ENCODE measurements around the gene FAM219A.

FAM219A gene

DNA sequence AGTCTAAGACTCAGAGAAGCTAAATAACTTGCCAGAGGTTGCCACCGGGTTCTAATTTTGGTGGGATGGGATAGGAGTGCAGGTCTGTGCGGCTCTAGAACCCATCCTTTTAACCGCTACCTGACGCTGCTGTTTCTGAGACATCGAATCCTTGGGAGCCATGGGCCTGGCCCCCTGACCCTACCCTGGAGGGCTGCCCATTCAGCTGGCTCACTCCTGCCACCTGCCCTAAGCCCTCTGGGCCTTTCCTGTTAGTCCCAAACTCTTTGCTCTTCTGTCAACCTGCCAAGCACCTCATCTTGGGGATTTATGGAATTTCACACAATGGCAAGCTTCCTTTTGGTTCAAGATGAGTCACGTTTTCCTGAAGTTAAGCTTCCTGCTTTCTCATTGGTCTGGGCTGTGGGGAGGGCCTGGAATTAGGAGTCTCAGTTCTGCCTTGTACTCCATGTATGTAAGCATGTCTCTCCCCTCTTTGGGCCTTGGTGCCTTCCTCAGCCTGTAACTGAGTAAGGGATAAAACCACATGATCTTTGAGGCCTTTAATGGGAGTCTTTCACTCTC lies 37.9 kb upstream of the FAM219A start:
- Histone ChIP-seq H3K4me3 (ENCODE audit: insufficient read depth, low read length, poor library complexity, severe bottlenecking) (no peak overlapping the region), H3K4me2 (ENCODE audit: low read depth, low read length, poor library complexity, severe bottlenecking) (no peak overlapping the region), H2AFZ (ENCODE audit: low read depth, low read length, severe bottlenecking) (no peak overlapping the region), H4K20me1 (ENCODE audit: low read depth, low read length) (no peaks in the 10 kb centered on the region), H3K27me3 (ENCODE audit: low read length) (no peaks in the 10 kb centered on the region), H3F3A (ENCODE audit: insufficient read depth) (no peaks in the 10 kb centered on the region), H3K79me2 (ENCODE audit: insufficient read depth, low read length) (no peaks in the 10 kb centered on the region), H3K9ac (ENCODE audit: low read length) (no peak overlapping the region), H3K27ac (ENCODE audit: low read depth, low read length) (no peak overlapping the region), H3K36me3 (ENCODE audit: low read length) (no peaks in the 10 kb centered on the region), H3K9me3 (ENCODE audit: insufficient read depth, low read length) (no peaks in the 10 kb centered on the region), H3K9me2 (replicated peaks; ENCODE audit: insufficient read depth, low read length) (no peaks in the 10 kb centered on the region)
- TF ChIP-seq, protein P1, sequence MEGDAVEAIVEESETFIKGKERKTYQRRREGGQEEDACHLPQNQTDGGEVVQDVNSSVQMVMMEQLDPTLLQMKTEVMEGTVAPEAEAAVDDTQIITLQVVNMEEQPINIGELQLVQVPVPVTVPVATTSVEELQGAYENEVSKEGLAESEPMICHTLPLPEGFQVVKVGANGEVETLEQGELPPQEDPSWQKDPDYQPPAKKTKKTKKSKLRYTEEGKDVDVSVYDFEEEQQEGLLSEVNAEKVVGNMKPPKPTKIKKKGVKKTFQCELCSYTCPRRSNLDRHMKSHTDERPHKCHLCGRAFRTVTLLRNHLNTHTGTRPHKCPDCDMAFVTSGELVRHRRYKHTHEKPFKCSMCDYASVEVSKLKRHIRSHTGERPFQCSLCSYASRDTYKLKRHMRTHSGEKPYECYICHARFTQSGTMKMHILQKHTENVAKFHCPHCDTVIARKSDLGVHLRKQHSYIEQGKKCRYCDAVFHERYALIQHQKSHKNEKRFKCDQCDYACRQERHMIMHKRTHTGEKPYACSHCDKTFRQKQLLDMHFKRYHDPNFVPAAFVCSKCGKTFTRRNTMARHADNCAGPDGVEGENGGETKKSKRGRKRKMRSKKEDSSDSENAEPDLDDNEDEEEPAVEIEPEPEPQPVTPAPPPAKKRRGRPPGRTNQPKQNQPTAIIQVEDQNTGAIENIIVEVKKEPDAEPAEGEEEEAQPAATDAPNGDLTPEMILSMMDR (IDR thresholded peaks at IDR 0.05; ENCODE audit: insufficient read depth, low read length, poor library complexity, severe bottlenecking): no peak
- TF ChIP-seq EZH2phosphoT487 (conservative IDR thresholded peaks at IDR 0.05; ENCODE audit: low read length): no peak

DNA sequence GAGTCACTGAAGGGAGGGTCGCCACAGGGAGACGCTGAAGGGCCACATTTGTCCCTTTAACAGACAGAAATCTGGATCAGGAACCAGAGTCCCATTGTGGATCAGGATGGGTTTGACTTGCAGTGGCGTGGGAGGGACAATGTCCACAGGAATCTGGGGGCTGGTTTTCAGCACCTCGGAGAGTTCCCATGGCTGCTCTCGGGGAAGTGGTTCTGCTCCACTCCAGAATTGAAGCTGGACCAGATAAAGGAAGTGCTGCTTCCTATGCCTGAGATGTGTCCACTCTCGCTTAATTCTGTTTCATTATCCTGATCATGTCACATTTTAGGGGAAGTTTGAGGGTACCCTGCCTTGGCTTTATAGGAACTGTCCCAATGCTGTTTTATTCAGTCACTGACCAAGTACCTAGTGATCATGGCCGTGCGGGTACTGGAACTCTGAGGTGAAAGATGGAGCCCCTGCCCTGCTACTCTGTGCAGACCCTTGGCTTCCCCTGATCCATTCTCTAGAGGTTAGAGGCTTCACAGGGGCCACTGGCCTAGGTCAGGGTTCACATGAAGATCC lies 35.7 kb upstream of the FAM219A start:
- Histone ChIP-seq H3F3A (ENCODE audit: insufficient read depth) (no peaks in the 10 kb centered on the region), H3K79me2 (ENCODE audit: insufficient read depth, low read length) (no peaks in the 10 kb centered on the region), H3K36me3 (ENCODE audit: low read length) (no peaks in the 10 kb centered on the region), H3K9ac (ENCODE audit: low read length) (no peak overlapping the region), H2AFZ (ENCODE audit: low read depth, low read length, severe bottlenecking) (no peak overlapping the region), H3K9me3 (ENCODE audit: insufficient read depth, low read length) (no peaks in the 10 kb centered on the region), H3K4me3 (ENCODE audit: insufficient read depth, low read length, poor library complexity, severe bottlenecking) (no peak overlapping the region), H3K27me3 (ENCODE audit: low read length) (no peaks in the 10 kb centered on the region), H3K27ac (ENCODE audit: low read depth, low read length) (no peak overlapping the region), H4K20me1 (ENCODE audit: low read depth, low read length) (no peaks in the 10 kb centered on the region), H3K9me2 (replicated peaks; ENCODE audit: insufficient read depth, low read length) (no peaks in the 10 kb centered on the region), H3K4me2 (ENCODE audit: low read depth, low read length, poor library complexity, severe bottlenecking) (no peak overlapping the region)
- TF ChIP-seq, protein P1 (IDR thresholded peaks at IDR 0.05; ENCODE audit: insufficient read depth, low read length, poor library complexity, severe bottlenecking): no peak
- TF ChIP-seq EZH2phosphoT487 (conservative IDR thresholded peaks at IDR 0.05; ENCODE audit: low read length): no peak

DNA sequence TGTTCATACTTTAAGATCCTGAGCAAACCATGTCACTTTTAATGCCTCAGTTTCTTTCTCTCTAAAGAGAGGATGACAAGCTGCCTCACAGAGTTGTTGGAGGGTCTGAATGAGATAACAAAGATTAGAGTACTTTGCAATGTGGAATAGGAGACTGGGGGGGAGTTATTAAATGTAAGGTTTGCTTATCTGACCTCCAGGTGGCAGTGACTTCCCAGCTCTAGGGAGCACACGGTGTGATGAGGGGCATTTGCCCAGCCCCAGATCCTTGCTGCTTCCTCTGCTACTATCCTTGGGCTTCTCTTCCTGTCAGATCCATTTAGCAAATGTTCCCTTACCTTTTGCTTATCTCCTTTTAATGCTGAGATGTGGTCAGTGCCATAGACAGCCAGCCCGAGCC lies 33.7 kb upstream of the FAM219A start:
- no peak overlapping the region for H3K27ac ChIP-seq (ENCODE audit: low read depth, low read length)
- no peak overlapping the region for H3K4me2 ChIP-seq (ENCODE audit: low read depth, low read length, poor library complexity, severe bottlenecking)
- 0 out of 2 replicates have a peak, but pooled peaks cover 2% of the 10 kb centered on the region for H3K27me3 ChIP-seq (ENCODE audit: low read length)
- no peak overlapping the region for H2AFZ ChIP-seq (ENCODE audit: low read depth, low read length, severe bottlenecking)
- no peaks in the 10 kb centered on the region for H3K79me2 ChIP-seq (ENCODE audit: insufficient read depth, low read length)
- no peaks in the 10 kb centered on the region for H3K36me3 ChIP-seq (ENCODE audit: low read length)
- no peak overlapping the region for H3K4me3 ChIP-seq (ENCODE audit: insufficient read depth, low read length, poor library complexity, severe bottlenecking)
- no peak overlapping the region for H3K9ac ChIP-seq (ENCODE audit: low read length)
- H3F3A ChIP-seq (ENCODE audit: insufficient read depth): no peaks in the 10 kb centered on the region
- no peaks in the 10 kb centered on the region for H4K20me1 ChIP-seq (ENCODE audit: low read depth, low read length)
- H3K9me3 ChIP-seq (ENCODE audit: insufficient read depth, low read length): no peaks in the 10 kb centered on the region
- TF ChIP-seq EZH2phosphoT487 (conservative IDR thresholded peaks at IDR 0.05; ENCODE audit: low read length): no peak
- TF ChIP-seq, protein P1 (IDR thresholded peaks at IDR 0.05; ENCODE audit: insufficient read depth, low read length, poor library complexity, severe bottlenecking): no peak
- H3K9me2 ChIP-seq (replicated peaks; ENCODE audit: insufficient read depth, low read length): no peaks in the 10 kb centered on the region

Measured in SU-DHL-6 (cell line).